ENCODE measurements around the gene PRM1. TPM values are rescaled to one million over a fixed set of nuclear protein-coding genes. Genes with fewer than 3 reads are reported as not detected.

Gene PRM1
- total and polyA plus RNA-seq, 2 of the 13 experiments (the other 11 are each of a cell fraction or from before 2014, with no cell fraction given): not detected

DNA sequence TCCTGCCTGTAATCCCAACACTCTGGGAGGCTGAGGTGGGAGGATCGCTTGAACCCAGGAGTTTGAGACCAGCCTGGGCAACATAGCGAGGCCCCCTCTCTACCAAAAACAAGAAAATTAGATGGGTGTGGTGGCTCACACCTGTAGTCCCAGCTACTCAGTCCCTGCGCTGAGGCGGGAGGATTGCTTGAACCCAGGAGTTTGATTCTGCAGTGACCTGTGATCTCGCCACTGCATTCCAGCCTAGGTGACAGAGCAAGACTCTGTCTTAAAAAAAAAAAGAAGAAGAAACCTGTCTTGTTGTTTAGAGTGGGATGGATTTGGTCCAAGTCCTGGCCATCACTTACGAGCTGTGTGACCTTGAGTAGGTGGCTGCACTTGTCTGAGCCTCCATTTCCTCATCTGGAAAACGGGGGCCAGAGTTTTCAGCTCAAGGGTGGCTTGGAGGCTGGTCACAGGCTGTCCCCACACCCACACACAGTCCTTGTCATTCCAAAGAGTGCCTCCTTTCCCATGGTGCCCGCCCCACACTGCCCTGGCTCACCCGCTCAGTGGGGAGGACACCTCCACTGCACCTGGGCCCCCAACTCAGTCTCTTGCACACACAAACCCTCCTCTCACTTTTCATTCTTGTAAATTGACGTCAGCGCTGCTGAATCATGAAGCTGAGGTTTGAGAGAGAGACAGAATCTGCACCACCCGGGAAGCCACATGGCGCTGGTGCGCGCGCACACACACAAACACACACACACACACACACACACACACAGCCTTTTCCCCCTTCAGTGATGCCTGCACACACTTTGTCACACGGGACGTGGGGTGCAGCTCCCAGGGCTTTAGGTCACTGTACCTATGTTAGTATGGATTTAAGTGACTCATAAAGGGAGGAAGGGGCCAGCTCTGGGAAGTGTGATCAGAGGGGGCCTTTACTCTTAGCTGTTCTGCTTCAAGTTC, 29.3 kb downstream of the PRM1 start (continued):
- TF ChIP-seq ATF5 (CRISPR knock-in tag; IDR thresholded peaks at IDR 0.05; ENCODE audit: low read depth) (no peak), MXI1 (IDR thresholded peaks at IDR 0.05; ENCODE audit: borderline replicate concordance, low read depth, low read length) (0 out of 3 replicates have a peak, but pooled peaks have one; percentile 31), ZNF24 (IDR thresholded peaks at IDR 0.05) (no peak), ZBTB25 (CRISPR knock-in tag; IDR thresholded peaks at IDR 0.05) (no peak), KDM5B (CRISPR knock-in tag; IDR thresholded peaks at IDR 0.05; ENCODE audit: borderline replicate concordance) (peak; percentile 70; the same call in 1 of the 2 replicates), ZNF563 (CRISPR knock-in tag; IDR thresholded peaks at IDR 0.05) (0 out of 2 replicates have a peak, but pooled peaks have one; percentile 46), HES4 (CRISPR knock-in tag; IDR thresholded peaks at IDR 0.05; ENCODE audit: borderline replicate concordance) (0 out of 2 replicates have a peak, but pooled peaks have one; percentile 36), THAP9 (CRISPR knock-in tag; IDR thresholded peaks at IDR 0.05; ENCODE audit: borderline replicate concordance) (peak; percentile 53; the same call in 1 of the 2 replicates), ZFP91 (CRISPR knock-in tag; IDR thresholded peaks at IDR 0.05; ENCODE audit: borderline replicate concordance) (peak; percentile 27; the same call in 1 of the 2 replicates), ZNF225 (CRISPR knock-in tag; IDR thresholded peaks at IDR 0.05) (no peak), ZNF556 (CRISPR knock-in tag; IDR thresholded peaks at IDR 0.05; ENCODE audit: borderline replicate concordance) (no peak), ZMYM3 (CRISPR knock-in tag; IDR thresholded peaks at IDR 0.05) (0 out of 2 replicates have a peak, but pooled peaks have one; percentile 15), ARHGAP35 (CRISPR knock-in tag; IDR thresholded peaks at IDR 0.05; ENCODE audit: borderline replicate concordance) (peak; percentile 40; the same call in 1 of the 2 replicates), HIVEP1 (CRISPR knock-in tag; IDR thresholded peaks at IDR 0.05) (0 out of 2 replicates have a peak, but pooled peaks have one; percentile 44), SMARCC2 (IDR thresholded peaks at IDR 0.05) (no peak)
- TF ChIP-seq, protein P1, sequence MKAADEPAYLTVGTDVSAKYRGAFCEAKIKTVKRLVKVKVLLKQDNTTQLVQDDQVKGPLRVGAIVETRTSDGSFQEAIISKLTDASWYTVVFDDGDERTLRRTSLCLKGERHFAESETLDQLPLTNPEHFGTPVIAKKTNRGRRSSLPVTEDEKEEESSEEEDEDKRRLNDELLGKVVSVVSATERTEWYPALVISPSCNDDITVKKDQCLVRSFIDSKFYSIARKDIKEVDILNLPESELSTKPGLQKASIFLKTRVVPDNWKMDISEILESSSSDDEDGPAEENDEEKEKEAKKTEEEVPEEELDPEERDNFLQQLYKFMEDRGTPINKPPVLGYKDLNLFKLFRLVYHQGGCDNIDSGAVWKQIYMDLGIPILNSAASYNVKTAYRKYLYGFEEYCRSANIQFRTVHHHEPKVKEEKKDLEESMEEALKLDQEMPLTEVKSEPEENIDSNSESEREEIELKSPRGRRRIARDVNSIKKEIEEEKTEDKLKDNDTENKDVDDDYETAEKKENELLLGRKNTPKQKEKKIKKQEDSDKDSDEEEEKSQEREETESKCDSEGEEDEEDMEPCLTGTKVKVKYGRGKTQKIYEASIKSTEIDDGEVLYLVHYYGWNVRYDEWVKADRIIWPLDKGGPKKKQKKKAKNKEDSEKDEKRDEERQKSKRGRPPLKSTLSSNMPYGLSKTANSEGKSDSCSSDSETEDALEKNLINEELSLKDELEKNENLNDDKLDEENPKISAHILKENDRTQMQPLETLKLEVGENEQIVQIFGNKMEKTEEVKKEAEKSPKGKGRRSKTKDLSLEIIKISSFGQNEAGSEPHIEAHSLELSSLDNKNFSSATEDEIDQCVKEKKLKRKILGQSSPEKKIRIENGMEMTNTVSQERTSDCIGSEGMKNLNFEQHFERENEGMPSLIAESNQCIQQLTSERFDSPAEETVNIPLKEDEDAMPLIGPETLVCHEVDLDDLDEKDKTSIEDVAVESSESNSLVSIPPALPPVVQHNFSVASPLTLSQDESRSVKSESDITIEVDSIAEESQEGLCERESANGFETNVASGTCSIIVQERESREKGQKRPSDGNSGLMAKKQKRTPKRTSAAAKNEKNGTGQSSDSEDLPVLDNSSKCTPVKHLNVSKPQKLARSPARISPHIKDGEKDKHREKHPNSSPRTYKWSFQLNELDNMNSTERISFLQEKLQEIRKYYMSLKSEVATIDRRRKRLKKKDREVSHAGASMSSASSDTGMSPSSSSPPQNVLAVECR (CRISPR knock-in tag; IDR thresholded peaks at IDR 0.05; ENCODE audit: borderline replicate concordance): no peak
